GM21619 (cell line): ENCODE results near the gene PARP14.
A peak's percentile ranks its signal among the peaks of the same experiment; 100 is the strongest.
"Not testable (repeated sequence)": the region's sequence is repeated elsewhere in the genome, so short reads cannot be mapped to it uniquely, and the experiment has no call there.

Source experiments
- ATAC-seq: cut with Tn5 transposase; IDR thresholded peaks from one replicate; pipeline ENCODE4 v1.9.1; 2021; ENCODE audit not compliant: unreplicated experiment

The PARP14 gene

DNA sequence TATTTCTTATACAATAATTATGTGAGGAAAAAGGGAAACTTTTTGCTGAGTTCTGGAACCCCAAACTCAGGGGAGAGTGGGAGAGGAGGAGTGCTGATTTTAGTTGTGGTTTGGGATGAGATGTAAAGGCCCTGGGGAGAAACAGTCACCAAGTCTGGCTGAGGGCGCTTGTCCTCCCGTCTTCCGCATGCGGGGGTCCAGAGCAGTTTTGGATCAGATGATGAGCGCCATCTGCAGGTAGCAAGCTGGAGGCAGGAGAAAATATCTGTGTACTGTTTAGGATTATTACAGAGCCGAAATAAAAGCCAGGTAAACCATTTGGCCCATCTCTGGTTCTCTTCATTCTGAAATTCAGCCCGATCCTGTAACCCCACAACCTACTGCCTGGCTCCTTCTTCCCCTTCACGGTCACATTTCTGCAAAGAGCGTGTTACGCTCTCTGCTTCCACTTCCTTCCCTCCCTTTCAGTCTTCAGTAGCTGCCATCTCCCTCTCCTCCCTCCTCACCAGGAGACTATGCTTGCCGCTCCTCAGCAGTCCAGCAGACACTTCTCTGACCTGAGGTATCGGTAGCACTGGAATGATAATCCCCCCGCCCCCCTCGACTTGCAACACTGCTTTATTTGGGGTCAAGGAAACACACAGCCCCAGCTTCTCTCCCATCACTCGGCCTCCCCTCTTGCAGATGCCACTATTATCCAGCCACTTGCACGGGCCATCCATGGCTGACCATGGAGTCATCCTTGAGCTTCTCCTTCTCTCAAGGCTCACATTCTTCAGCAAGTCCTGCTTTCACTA, 1.4 kb upstream of the PARP14 start:
- no peak for ATAC-seq

DNA sequence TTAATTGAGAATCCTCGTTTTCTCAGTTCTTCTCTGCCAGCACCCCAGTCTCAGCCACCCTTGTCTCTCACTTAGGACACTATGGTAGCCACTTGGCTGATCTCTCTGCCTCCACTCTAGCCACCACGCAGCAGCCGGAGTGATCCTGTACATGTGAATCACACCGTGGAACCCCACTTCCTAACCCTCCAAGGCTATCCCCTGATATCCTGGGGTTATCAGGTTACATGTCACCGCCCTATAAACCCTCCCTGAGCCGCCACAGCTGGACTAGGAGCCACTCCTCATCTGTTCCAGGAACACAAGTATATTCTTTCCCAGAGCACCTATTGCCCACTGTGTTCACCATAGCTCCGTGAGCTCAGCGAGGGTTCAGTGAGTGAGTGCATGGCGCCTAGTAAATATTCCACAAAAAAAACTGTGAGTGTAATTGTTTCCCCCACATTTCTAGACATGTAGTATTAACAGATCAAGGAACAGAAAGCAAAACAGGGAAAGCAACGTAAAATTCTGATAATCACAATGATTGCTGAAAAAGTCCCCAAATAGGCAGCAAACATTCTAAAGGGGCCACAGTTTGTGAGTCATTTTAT, 661 bp upstream of the PARP14 start:
- no peak for ATAC-seq

- no peak for ATAC-seq
Observed at GRCh38 chr3:122681284-122681973, 790 bp downstream of the PARP14 start.

GRCh38 chr3:122681974-122682409, 1.4 kb downstream of the PARP14 start:
- ATAC-seq = no peak

GRCh38 chr3:122682778-122683411, 2.3 kb downstream of the PARP14 start:
- ATAC-seq = not testable (repeated sequence)

GRCh38 chr3:122687298-122687697, 6.7 kb downstream of the PARP14 start:
- no peak for ATAC-seq

DNA sequence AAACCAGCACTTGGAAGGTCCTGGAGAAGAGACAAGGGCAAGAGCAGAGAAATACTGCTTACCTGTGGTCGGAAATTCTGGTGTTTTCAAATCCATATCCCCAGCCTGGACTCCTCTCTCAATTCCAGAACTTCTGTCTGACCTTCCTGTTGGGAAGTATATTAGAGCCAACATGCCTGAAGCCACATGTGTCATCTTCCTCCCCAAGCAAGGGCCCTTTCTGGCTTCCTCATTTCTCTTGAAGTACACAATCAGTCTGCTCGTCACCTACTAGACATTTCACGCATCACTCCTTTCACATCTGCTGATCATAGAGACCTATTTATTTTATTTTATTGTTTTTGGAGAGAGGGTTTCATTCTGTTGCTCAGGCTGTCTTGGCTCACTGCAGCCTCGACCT, 8.4 kb downstream of the PARP14 start:
- no peak for ATAC-seq

- no peak for ATAC-seq
Observed at GRCh38 chr3:122689587-122689986, 8.9 kb downstream of the PARP14 start.

GRCh38 chr3:122690096-122690495, 9.5 kb downstream of the PARP14 start:
- ATAC-seq = no peak

DNA sequence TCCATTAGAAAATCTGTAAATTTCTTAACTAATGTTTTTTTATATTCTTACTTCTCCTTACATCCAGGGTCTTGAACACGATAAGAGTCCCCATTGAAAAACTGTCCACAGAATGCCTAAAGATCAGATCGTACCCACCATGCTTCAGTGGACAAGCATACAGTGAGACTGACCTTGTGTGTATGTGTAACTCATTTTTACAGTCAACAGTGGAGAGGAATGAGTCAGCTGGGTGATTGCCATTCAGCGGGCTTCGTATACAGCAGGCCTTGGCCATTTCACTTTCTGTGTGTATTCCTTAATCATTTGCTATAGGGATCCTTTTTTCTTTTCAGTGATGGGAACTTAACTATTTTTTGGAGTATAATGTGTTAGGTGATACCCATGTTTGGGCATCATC, 10.6 kb downstream of the PARP14 start:
- ATAC-seq = peak; percentile 77

GRCh38 chr3:122692674-122693073, 12.0 kb downstream of the PARP14 start:
- ATAC-seq = no peak

DNA sequence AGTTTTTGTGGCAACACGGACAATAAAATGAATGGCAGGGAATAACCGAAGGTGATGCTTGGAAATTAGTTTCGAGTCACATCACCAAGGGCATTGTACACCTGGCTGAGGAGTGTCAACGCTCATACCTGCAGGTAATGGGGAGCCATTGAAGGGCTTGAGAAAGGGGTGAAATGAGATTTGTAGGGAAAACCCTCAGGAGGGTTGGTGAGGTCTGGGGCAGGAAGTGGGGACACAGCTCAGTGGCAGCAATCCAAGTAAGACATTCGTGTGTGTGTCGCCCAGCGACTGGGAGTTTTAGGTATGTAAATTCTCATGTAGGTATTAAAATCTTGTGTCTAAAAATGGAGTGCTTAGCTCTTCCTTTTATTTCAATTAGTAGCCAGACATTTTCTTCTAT, 14.3 kb downstream of the PARP14 start:
- ATAC-seq = peak; percentile 35

- ATAC-seq = no peak
Observed at GRCh38 chr3:122695927-122696561, 15.4 kb downstream of the PARP14 start.

DNA sequence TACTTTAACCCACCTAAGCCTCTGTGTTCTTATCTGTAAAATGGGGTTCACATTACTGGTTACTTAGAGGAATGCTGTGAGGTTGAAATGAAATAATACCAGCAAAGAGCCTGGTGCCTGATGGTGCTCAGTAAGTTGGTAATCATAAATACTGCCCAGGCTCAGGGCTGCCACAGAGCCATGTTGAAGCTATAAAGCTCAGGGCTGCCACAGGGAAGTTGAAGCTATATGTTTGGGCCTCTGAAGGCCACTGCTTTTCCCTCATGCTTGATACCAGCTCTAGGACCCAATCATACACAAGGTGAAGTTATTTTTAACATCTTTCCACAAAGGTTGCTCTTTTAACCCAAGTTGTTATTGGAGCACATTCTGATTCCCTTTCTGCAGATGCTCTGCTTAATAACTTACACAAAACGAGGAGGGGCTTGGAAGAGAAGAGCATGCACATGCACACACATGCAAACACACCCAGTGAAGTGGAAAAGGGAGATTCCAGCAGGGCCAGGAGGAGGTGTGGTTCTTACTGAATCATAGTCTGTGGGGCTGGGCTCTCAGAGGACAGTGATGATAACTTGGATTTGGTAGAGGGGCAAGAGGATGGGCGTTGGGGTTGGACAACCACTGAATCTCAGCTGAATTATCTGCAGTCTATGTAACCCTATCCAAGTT, 17.4 kb downstream of the PARP14 start:
- ATAC-seq = peak; percentile 80

DNA sequence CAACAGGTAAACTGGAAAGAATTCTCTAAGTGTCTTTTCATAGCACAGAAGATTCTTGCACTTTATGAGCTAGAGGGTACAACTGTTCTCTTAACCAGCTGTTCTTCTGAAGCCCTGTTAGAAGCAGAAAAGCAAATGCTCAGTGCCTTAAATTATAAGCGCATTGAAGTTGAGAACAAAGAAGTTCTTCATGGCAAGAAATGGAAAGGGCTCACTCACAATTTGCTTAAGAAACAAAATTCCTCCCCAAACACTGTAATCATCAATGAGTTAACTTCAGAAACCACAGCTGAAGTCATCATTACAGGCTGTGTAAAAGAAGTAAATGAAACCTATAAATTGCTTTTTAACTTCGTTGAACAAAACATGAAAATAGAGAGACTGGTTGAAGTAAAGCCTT, 19.6 kb downstream of the PARP14 start:
- no peak for ATAC-seq

DNA sequence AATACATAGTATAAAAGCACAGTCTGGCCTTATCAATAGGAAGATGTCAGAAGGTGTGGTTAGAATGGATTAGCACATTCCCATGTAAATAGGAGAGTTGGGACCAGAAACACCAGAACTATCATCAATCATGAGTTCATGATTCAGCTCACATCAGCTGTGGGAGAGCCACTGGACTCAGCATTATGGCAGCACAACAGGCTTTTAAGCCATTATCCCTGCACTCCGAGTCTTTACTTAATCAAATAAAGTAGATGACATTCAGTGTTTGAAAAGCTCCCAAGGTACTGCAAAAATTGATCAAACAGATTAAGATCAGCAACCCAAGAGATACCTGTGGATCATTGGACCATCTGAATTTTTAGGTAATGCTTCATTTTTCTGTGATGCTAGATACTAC, 24.7 kb downstream of the PARP14 start:
- ATAC-seq = no peak

DNA sequence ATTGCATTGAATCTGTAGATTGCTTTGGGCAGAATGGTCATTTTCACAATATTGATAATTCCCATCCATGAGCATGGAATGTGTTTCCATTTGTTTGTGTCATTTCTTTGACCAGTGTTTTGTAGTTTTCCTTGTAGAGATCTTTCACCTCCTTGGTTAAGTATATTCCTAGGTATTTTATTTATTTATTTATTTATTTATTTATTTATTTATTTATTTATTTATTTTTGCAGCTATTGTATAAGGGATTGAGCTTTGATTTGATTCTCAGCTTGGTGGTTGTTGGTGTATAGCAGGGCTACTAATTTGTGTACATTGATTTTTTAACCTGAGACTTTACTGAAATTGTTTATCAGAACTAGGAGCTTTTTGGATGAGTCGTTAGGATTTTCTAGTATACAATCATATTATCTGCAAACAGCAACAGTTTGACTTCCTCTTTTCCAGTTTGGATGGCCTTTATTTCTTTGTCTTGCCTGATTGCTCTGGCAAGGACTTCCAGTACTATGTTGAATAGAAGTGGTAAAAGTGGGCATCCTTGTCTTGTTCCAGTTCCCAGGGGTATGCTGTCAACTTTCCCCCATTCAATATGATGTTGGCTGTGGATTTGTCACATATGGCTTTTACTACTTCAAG, 30.1 kb downstream of the PARP14 start:
- not testable (repeated sequence) for ATAC-seq

- no peak for ATAC-seq
Observed at GRCh38 chr3:122714273-122714672, 33.6 kb downstream of the PARP14 start.

- ATAC-seq = no peak
Observed at GRCh38 chr3:122716667-122717066, 36.0 kb downstream of the PARP14 start.

GRCh38 chr3:122719273-122719921, 38.8 kb downstream of the PARP14 start:
- no peak for ATAC-seq
